ENCODE results near the gene PLAAT4.
"Not testable (repeated sequence)": the region's sequence is repeated elsewhere in the genome, so short reads cannot be mapped to it uniquely, and the experiment has no call there.

GRCh38 chr11:63528156-63528555, 8.5 kb upstream of the PLAAT4 start:
- not testable (repeated sequence) for TF ChIP-seq CTCF (conservative IDR thresholded peaks at IDR 0.05; ENCODE audit: low read length); EZH2phosphoT487 (IDR thresholded peaks at IDR 0.05; ENCODE audit: borderline replicate concordance)
